ENCODE data around the gene TRIM28.

The TRIM28 gene

DNA sequence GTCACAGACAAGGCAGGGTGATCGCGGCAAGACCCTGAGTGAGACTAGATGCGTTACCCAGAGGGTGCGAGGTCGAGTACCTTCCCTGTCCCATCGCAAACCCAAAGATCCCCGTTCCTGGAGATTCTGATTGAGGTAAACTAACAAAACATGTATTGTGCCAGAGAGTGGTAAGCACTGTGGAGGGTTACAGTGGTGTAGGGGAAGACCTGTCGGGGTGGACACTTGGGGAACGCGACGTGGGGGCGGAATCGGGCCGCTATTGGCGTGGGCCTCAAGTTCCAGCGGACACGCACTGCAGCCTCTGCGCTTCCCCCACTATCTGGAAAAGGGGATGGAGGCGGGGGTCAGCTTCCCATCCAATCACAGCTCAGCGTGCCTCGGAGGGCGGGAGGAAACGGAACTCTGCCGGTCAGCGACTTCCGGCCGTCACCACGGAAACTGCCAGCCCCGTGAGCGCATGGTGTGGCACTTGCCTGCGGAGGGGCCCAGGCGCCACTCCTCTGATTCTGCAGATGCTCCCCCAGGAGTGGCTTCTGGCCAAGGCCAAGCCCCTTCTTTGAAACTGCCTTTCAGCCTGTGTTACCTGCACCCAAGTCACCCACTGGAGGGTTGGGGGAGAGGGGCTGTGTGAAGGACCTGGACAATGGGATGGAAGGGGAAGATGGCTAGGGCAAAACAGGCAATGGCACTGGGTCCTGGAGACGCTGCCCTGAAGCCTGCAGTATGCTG, 15.6 kb downstream of the TRIM28 start:
- in situ Hi-C loops (cut with HindIII; ENCODE audit: low sequenced_read_pairs) = no loop called here

DNA sequence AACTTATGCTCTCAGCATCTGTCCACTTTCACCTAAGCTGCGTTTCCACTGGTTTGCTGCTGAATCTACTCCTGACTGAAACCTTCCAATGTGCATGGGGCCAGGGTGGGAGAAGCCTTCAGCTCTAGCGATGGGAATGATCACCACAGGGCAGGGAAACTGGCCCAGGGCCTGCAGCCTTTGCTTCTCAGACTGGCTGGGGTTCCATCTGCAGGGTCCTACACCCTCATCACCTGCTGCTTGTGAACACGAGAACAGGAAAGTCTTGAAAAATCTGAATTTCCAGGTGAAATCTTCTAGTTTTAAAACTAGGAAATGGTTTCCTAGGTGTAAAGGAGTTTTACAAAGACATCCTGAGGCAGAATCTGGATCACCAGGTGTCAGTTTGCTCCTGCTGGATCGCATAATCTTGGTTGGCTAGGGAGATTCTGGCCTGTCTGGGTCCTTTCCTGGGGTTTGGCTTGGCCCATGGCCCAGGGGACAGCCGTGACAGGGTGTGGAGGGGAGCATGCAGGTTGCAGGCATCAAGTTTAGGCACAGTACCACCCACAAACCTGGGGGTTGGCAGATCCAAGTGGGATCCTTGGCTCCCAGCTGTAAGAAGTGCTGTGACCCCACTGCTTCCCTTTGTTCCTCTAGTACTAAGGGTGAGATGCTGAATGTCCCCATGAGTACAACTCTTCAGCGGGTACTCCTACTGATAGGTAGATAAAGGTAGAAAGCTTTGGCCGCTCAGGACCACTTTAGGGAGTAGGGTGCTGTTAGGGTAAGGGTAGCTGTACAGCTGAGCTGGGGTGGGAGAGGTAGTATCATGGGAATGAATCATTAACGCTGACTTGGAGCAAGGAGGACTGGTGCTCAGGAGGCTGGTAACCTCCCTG, 16.4 kb downstream of the TRIM28 start:
- in situ Hi-C loops (cut with HindIII; ENCODE audit: low sequenced_read_pairs) = no loop called here

DNA sequence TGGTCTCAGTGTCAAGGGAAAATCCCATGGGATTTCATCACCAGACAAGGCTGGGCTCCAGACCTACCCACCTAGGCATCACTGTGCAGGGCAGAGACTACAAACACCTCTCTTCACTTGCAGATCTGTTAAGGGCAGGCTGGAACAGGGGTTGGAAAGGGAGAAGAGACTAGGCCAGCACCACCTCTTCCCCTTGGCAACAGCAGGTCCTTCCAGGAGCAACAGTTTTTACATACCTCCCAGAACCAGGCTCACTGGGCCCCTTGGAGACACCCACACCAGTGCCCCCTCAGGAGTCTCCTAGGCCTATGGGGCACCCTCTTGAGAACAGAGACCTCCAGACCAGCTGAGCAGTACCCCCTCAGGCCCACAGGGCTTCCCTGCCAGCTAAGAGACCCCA, 17.1 kb downstream of the TRIM28 start:
- in situ Hi-C loops (cut with HindIII; ENCODE audit: low sequenced_read_pairs) = no loop called here

DNA sequence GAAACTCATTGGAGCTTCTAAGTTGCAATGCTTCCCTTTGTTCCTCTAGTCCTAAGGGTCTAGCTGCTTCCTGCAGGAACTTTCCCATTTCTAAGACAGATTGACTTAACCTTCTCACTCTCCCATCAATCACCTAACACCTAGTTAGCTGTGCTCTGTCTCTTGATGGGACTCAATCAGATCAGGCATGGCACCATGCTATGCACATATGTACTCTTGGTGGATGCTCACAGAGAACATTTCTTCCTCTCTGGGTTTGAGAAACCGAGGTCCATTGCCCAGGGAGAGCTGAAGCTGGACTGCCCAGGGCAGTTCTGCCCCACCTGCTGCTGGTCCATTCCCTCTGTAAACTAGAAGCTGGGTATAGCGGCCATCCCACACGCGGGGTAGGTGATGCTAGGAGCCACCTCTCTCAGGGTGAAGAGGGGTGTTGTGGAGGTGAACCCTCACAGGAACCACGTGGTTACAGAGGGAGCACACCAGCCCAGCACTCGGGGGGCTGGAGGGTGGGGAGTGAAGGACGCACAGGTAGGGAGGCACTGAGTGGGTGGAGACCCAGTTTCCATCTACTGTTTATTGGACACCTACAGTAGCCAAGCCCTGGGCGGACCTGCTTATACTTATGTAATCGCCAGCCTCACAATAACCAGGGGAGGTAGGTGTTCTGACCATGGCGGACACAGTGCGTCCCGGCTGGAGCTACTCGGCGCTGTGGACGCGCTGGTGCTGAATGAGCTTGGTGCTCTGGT, 17.7 kb downstream of the TRIM28 start:
- in situ Hi-C loops (cut with HindIII; ENCODE audit: low sequenced_read_pairs) = no loop called here

DNA sequence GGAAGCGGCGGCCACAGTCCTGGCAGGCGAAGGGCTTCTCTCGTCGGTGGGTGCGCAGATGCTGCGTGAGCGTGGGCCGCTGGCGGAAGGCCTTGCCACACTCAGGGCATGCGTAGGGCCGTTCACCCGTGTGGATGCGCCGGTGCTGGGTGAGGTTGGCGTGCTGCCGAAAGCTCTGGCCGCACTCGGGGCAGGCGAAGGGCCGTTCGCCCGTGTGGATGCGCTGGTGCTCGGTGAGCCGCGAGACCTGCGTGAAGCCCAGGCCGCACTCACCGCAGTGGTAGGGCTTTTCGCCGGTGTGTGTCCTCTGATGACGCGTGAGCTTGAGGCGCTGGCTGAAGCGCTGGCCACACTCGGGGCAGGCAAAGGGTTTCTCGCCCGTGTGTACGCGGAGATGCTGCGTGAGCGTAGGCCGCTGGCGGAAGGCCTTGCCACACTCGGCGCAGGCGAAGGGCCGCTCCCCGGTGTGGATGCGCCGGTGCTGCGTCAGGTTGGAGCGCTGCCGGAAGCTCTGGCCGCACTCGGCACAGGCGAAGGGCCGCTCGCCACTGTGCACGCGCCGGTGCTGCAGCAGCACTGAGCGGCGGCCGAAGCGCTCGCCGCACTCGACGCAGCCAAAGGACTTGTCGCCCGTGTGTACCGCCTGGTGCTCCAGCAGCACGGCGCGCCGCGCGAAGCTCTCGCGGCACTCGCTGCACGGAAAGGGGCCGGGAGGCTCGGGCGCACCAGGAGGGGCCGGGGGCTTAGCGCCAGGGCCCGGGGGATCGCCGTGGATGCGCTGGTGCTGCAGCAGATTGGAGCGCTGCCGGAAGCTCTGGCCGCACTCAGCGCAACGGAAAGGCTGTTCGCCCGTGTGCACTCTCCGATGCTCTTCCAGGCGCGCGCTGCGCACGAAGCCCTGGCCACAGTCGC, 18.5 kb downstream of the TRIM28 start:
- in situ Hi-C loops (cut with HindIII; ENCODE audit: low sequenced_read_pairs) = no loop called here

DNA sequence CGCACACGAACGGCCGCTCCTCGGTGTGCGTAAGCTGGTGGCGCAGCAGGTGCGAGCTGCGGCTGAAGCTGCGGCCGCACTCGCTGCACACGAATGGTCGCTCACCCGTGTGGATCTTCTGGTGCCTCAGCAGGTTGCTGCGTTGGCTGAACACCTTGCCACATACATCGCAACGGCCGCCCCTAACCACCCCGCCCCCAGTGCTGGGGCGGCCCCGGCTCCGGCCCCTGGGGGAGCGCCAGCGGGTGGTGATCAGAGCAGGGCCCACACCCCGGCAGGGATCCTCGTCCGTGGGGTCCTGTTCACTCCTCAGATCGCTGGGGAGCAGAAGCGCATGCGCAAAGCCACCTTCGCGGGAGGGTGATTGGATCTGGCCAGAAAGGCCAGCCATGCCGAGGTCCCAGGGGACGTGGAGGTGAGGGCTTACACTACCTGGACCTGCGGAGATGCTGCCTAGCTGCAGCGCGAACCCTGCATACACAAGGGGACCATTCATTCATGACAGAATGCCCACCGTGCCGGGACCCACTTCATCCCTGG, 19.2 kb downstream of the TRIM28 start:
- in situ Hi-C loops (cut with HindIII; ENCODE audit: low sequenced_read_pairs) = no loop called here

DNA sequence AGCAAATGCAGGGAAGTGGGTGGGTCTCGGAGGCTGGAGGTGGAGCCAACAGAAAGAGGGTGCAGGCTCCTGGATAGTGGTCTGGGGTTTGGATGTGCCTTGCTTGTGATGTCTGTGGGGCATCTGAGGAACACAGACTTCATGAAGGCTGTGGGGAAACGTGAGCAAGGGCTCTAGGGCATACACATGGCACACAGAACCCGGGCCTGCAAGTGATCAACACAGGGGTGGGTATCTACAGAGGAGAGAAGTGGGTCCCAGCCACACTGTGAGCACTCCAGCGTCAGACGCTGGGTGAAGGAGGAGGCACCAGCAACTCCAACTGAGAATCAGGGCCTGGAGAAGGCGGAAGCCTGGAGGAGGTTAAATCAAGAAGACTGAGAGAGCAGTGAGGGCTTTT, 20.0 kb downstream of the TRIM28 start:
- in situ Hi-C loops (cut with HindIII; ENCODE audit: low sequenced_read_pairs) = no loop called here

DNA sequence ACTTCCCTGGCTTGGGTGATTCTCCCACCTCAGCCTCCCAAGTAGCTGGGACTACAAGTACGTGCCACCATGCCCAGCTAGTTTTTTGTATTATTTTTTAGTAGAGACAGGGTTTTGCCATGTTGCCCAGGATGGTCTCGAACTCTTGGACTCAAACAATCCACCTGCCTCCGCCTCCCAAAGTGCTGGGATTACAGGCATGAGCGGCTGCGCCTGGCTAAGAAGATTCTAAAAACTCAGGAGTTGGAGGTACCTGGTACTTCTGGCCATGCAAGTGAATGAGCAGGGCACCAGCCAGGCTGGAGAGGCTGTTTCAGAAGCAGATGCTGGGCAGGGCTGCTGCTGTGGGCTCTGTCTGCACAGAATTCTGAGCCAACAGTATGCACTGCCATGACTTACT, 23.1 kb downstream of the TRIM28 start:
- in situ Hi-C loops (cut with HindIII; ENCODE audit: low sequenced_read_pairs) = no loop called here

DNA sequence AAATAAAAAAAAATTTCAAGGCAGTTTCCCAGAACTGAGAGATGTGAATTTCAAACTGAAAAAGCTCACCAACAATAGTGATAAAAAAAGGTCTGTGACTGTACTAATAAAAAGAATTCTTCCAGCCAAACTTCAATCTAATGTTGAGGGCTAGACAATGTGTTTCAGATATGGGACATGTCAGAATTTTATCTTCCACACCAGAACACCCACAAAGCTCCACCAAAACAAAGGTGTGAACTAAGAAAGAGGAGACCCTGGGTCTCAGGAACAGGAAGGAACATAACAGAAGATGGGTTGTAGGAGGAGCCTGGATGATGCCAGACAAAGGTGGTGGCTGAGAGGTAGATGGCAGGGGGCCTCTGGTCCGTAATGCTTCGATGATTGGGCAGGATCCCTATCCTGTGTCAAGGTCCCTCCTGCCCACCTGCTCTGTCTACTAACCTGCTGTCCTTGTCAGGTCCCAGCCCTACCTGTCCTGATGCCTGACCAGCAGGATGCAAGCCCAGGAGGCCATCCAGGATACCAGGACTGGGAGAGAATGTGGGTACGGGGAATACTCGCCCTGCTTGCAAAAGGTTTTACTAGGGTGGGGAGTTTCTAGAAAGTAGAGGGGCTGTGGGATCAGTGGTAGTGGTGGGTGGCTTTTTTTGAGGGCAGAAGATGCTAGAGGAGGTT, 24.7 kb downstream of the TRIM28 start:
- in situ Hi-C loops (cut with HindIII; ENCODE audit: low sequenced_read_pairs) = no loop called here

DNA sequence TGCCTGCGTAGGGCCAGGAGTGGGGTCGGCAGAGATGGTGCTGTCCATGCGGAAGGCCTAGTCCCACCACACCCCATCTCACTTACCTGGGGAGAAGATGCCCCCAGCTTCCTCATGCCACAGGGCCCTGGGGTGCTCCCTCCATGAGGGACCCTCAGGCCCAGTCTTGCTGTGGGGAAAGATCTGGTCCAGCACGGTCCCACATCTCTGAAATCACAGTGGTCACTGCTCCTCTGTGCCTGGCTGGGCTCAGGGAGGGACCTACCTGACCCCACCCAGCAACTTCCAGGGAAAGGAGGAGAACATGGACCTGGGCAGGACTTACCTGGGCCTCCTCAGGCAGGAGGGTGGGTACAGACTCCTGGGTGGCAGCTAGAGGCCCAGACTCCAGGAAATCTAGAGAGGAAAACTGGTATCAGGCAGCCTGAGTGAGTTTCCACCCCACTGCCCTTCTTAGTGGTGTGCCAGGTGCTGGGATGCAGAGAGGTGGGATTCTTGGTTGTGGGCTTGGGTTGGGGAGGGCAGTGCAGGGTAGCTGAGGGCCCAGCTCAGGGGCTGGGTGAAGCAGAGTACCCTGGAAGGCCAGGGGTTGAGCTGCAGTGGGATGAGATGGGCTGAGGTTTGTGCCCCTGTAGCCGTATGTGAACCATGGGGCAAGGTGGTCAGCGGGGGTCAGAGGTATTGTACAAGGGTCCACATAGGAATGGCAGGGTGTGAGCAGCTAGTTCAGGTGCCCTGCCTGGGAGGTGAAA, 25.5 kb downstream of the TRIM28 start:
- in situ Hi-C loops (cut with HindIII; ENCODE audit: low sequenced_read_pairs) = no loop called here

DNA sequence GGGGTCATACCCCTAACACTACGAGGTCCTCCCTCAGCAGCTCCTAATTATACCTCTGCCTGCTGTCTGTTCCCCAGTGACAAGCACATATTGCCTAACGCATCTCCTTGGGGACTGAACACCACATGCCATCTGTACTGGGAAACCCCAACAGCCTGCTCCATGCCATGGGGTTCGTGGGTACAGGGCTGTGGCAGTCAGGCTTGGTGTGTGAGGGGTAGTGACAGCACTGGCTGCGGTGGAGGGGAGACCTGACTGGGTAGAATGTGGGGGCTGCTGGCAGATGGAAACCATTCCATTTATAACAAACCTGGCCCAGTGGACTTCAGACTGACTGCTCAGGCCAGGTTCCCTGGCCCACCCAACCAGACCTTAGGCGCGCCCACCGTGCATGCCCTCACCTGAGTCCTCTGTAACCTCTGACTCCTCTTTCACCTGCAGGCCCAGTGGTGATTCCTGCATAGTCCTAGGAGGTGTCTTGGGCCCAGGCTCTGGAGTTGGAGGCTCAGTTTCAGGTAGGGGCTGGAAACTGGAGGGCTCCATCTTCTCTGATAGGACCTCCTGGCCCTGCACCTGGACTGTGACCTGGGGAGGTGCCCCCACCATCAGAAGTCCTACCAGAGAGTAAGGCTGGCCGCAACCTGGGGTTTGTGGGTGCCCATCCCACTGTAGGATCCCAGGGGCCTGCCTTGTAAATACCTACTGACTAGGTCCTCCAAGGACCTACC, 26.2 kb downstream of the TRIM28 start:
- in situ Hi-C loops (cut with HindIII; ENCODE audit: low sequenced_read_pairs) = no loop called here

DNA sequence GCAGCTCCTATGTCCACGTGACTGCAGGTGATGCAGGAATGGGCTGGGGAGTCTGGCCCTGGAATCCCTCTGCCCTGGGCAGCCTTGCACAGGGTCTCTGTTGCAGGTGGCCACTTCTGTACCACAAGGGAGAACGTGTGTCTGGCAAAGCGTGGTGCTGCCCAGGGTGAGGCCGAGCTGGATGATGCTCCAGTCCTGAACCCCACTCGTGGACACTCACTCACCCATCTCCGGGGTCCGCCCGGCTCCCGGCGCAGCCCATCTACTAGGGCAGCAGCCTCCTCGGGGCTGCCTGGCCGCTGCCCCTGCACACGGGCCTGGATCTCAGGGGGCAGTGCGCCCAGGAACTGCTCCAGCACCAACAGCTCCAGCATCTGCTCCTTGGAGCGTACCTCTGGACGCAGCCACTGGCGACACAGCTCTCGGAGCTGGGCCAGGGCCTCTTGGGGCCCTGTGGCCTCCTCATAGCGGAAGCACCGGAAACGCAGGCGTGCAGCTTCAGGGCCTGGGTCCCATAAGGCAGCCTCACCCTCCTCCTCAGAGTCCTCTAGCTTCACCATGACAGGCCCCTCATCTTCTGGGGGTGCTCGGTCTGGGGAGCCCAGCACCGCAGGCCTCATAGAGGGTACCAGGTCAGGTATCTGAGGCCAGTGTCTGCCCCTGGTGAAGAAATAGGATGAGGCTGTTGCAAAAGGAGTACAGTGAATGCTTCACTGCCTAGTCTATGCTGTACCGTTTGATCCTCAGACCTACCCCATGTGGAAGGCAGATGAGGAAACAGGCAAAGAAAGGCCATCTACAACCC, 27.1 kb downstream of the TRIM28 start:
- in situ Hi-C loops (cut with HindIII; ENCODE audit: low sequenced_read_pairs) = no loop called here

DNA sequence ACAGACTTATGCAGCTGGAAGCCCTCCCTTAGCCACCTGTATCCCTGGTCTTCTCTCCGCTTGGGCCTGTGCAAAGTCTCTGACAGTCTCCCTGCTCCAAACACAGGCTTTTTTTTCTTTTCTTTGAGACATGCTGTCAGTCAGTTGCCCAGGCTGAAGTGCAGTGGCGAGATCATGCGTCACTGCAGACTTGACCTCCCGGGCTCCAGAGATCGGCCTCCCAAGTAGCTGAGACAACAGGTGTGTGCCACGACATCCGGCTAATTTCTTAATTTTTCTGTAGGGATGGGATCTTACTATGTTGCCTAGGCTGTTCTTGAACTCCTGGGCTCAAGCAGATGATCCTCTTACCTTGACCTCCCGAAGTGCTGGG, 27.7 kb downstream of the TRIM28 start:
- in situ Hi-C loops (cut with HindIII; ENCODE audit: low sequenced_read_pairs) = no loop called here

DNA sequence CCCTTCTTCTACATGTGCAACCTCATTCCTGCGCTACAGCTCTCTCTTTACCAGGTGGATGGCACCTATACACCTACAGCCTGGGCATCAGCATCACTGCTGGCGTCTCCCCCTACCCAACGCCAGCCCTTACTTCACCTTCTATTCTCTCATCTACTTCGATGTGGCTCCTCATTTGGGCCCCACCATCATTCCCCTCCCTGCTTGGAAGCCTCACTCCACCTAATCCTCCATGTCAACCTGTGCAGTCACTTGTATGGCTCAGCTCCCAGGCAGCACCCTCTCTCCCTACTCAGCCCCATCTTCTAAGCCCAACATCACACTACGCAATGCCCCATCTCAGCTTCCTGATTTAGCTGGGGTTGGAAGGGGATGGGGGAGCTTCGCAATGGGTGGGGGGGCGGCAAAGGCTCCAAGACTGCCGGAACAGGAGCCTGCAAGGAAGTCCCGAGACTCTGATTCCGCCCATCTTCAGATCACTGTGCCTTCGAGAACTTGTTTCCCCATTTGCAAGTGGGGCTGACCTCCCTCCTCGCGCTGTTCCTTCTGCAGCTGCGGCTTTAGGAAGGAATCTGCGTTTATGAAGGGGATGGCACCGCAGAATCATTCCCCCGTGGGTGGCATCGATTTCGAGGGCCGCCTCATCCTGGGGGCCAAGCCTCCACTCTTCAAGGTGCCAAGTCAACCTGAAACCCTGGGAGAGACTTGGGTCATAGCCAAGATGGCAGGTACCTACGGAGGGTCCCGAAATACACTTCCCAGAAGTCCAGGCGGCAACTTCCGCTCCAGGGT, 28.4 kb downstream of the TRIM28 start:
- in situ Hi-C loops (cut with HindIII; ENCODE audit: low sequenced_read_pairs) = no loop called here

DNA sequence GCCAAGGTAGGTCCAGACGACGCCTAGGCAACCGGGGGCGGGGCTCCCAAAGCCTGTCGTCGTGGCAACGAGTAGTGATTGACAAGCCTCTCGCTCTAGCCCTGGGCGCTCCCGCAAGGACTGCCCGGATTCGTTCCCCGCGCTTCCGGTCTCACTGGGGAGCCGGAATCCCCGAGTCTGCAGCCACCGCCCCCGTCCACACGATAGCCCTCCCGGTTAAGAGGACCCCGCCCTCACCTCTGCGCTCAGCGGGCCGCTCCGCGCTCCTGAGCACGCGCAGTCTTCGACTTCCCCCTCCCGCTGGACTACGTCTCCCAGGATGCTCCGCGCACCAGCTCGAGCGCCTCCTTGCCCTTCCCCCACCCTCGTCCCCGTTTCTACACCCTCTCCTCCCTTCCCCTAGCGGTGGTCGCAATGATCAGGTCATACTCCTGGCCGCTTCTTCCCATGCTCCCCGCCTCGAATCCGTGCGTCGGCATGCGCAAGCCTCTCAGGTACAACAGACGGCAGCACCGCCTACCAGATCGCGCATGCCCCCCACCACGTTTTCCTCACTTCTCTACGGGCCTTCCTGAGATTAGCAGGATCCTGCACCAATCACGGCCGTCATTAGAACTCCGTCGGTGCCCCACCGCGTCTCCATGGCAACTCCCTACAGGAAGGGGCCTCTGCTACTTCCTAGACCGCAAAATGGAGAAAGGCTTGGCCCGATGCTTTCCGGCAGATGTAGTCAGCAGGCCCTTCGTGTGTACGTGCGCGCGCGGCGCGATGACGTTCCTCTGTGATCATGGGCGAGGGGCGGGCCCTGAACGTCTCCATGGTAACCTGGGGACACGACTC, 29.2 kb downstream of the TRIM28 start, which contains the start of gene MZF1:
Gene MZF1 (minus strand): TSS at position 518 of the 840 bp plus-strand sequence. CDS start 1,946 bp downstream, outside the sequence.
- in situ Hi-C loops (cut with HindIII; ENCODE audit: low sequenced_read_pairs) = no loop called here

Measured in DLD1 (cell line).